Measurements from ENCODE around the gene PKP2.
A peak's percentile ranks its signal among the peaks of the same experiment; 100 is the strongest.

PKP2 gene

DNA sequence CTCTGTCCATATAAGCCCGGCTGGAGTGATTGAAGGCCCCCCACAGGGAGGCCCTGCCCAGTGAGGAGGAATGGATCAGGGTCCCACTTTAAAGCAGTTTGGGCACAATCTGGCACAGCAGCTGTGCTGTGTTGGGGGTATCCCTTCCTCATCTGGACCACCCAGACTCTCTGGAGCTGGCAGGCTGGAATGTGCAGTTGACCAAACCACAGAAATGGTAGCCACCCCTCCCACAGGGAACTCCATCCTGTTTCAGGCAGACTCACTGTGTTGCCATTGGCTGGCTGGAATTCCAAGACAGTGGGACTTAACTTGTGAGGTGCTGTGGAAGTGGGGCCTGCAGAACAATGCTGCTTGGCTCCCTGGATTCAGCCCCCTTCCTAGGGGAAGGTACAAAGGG is 87.4 kb downstream of the PKP2 start:
- no peak for DNase-seq (ENCODE audit: low spot score)

- DNase-seq (ENCODE audit: low spot score), result no peak
Measured at GRCh38 chr12:32804301-32804700, 92.3 kb downstream of the PKP2 start.

DNA sequence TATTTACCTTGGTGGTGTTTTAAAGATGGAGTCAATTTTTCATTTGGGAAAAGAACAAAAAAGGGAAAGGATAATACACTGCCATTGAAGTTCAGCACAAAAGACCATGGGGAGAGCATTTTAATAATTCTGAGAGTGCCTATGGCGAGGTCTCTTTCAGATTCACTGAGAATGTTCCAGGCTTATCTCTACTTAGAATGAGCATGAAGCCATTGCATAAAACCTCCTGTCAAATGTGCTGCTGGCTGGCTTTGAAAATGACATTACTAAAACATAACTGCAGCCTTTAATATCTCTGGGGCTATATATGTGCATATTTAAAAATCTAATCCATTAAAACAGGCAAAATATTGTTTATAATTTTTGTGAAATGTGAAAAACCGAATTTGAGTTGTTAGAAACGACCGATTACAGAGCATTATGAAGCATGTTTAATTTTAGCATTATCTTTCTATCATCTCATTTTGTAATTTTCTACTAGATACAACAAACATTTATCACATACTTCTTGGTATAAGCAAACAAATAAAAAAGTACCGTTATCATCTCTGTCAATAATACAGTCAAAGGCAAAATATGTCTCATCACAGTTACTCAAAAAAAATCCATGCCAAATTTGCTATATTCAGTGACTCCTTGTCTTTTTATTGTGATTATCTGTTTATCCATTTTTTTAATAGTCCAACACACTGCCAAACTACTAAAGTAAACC is 95.2 kb downstream of the PKP2 start:
- no peak for DNase-seq (ENCODE audit: low spot score)

DNA sequence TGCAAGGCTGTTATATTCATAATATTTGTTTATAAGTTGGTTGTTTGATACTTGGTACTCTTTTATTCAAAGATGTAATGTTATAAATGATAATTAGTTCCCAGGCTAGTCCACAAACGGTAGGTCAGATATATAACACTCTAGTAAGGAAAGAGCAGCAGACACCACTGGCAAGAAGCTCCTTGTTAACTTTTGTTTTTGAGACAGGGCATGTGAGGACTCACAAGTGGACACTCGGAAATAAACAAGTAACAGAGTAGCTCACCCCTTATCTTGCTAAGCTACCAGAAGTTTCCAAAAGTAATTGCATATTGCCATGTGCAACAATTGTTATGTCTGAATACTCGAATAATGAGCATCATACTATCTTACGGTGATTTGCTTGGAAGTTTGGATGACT is 102.3 kb downstream of the PKP2 start:
- DNase-seq (ENCODE audit: low spot score), result no peak

DNA sequence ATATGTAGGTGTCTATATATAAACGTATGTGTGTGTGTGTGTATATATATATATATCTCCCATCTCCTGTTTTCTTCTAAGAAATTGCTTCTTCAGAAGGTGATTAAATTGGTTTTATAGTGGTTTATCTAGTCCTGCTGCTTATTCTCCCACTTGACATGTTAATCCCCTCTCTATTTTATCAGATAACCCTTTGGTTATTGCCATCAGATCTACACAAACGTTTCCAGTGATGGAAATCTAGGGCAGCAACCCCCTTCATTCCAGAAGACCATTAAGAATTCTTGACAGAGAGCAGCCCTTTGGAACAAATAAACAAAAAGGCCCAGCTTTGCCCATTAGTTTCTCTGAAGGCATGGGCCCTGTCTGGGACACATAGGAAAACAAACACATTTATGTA is 106.7 kb downstream of the PKP2 start:
- no peak for DNase-seq (ENCODE audit: low spot score)

- DNase-seq (ENCODE audit: low spot score), result no peak
Measured at GRCh38 chr12:32789446-32789845, 107.1 kb downstream of the PKP2 start.

DNA sequence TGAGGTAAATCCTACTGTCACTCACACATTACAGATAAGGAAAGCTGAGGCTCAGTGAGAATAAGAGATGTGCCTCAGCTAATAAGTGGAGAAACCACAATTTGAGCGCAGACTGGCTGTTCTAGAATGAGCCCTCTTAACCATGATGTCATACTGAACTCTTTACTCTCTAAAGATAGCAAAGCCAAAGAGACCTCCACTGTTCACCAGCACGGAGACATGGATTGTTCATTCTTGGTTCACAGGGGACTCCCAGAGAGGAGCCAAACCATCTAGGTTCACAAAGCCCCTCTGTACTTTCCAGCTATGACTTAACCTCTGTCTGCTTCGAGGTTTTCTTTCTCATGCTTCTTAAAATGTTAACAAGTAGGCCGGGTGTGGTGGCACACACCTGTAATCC is 108.2 kb downstream of the PKP2 start:
- DNase-seq (ENCODE audit: low spot score), result no peak

DNA sequence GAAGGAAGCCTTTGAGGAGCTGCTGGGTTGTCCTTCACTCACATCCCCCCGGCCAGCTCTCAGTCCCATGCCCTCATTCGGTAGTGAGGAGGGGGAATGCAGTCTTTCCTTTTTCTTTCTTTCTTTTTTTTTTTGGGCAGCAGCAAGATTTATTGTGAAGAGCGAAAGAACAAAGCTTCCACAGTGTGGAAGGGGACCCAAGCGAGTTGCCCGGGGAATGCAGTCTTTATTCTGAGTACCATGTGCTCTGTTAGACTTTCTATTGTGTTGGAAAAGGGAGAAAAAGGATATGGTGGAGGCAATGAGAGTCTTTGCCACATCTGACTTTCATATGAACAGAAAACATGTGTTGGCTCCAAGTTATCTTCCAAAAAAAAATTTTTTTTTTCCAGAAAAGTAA is 111.0 kb downstream of the PKP2 start:
- no peak for DNase-seq (ENCODE audit: low spot score)

GRCh38 chr12:32783029-32783428 is 113.5 kb downstream of the PKP2 start:
- no peak for DNase-seq (ENCODE audit: low spot score)

- DNase-seq (ENCODE audit: low spot score), result no peak
Measured at GRCh38 chr12:32780071-32780470, 116.5 kb downstream of the PKP2 start.

GRCh38 chr12:32777691-32778175 is 118.8 kb downstream of the PKP2 start:
- DNase-seq (ENCODE audit: low spot score), result no peak

GRCh38 chr12:32777159-32777558 is 119.4 kb downstream of the PKP2 start:
- DNase-seq (ENCODE audit: low spot score), result no peak

GRCh38 chr12:32776258-32776657 is 120.3 kb downstream of the PKP2 start:
- DNase-seq (ENCODE audit: low spot score), result no peak

GRCh38 chr12:32773691-32774090 is 122.9 kb downstream of the PKP2 start:
- DNase-seq (ENCODE audit: low spot score), result no peak

GRCh38 chr12:32770141-32770540 is 126.4 kb downstream of the PKP2 start:
- no peak for DNase-seq (ENCODE audit: low spot score)

DNA sequence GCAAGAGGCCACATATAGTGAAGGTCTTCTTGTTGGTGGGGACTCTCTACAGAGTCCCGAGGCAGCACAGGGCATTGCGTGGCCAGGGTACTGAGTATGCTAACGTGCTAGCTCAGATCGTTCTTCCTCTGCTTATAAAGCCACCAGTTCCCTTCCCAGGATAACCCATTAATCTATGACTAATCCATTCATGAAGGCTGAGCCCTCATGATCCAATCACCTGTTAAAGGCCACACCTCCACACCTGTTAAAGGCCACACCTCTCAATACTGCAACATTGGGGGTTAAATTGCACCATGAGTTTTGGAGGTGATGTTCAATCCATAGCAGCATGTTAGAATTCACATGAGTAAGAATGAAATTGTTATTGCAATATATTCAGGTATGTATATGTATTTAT is 128.1 kb downstream of the PKP2 start:
- no peak for DNase-seq (ENCODE audit: low spot score)

- no peak for DNase-seq (ENCODE audit: low spot score)
Measured at GRCh38 chr12:32765906-32766305, 130.7 kb downstream of the PKP2 start.

DNA sequence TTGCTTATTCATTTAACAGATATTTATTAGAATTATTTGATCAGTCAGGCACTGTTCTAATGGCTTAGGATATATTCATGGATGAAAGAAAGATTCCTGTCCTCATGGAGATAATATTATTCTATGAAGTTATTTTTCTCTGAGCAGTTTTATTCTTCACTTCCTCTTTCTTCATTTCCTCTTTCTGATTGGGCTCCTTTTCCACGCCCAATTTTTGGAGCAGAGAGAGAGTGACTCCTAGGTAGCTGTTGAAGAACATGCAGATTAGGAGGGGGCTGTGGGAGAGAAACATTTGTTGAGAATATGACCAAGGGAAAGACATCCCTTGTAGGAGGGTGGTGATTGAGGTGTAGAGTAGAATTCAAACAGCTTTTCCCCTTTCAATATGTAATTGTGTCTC is 134.9 kb downstream of the PKP2 start:
- DNase-seq (ENCODE audit: low spot score), result no peak

DNA sequence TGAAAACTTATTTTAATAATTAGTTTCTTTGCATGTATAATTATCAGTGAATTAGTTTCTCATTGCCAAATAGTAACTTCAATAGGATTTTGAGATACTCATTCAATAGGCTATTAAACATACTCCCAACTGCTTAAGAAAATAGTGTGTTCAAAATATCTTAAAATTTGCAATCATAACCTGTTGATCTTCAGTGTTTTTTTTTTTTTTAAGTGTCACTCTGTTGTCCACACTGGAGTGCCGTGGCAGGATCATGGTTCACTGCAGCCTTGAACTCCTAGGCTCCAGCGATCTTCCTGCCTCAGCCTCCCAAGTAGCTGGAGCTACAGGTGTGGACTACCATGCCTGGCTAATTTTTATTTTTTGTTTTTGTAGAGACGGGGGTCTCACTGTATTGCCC is 139.4 kb downstream of the PKP2 start:
- DNase-seq (ENCODE audit: low spot score), result no peak

GRCh38 chr12:32756476-32757066 is 140.0 kb downstream of the PKP2 start:
- DNase-seq (ENCODE audit: low spot score), result no peak

DNA sequence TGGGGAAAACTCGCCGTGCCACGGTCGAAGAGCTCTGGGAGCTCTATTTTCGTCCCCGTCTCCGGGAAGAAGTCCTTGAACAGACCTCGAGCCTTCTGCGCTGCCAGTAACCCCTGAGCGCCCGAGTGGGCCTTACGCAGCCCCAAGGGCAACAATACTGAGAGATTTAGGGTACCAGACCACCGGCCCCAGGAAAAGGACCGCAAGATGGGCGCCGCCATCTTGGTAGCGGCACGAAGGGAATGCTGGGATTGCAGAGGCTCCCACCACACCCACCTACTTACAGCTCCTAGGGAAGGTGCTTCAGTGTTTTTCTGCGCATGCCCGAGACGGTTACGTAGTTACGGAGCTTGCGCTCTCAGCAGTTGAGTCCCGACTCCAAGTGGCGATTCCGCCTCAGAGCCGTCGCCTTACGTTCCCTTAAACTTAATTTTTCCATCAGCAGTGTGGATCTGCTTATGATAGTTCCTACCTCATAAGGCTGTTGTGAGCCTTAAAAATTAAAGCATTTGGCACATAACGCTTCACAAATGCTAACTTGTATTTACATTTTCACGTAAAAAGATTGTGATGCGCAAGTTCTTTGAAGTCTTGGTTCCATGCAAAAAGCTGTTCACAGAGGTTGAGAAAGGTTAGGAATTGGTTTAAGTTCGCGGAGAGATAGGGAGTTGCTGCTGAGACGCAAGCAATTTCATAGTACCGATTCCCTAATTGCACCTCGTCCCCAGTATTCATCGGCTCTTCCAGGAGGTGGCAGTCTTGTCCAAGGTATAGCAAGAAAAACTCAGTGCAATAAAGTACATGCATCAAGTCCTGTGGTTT is 140.7 kb downstream of the PKP2 start, which contains the start of gene YARS2:
YARS2 (minus strand) TSS at position 244 of the 822 bp plus-strand sequence; CDS start at position 221, 23 bp downstream.
- peak; percentile 95 for DNase-seq (ENCODE audit: low spot score)

- peak; percentile 70 for DNase-seq (ENCODE audit: low spot score)
Measured at GRCh38 chr12:32755051-32755653, 141.4 kb downstream of the PKP2 start.

Measured in AG20443 (cell line).